GM04504 (cell line): ENCODE results near the gene KIF17.
A peak's percentile ranks its signal among the peaks of the same experiment; 100 is the strongest.

Experiments
- DNase-seq: peaks from one replicate; pipeline ENCODE4 v3.0.0-alpha.2; 2012; ENCODE audit warnings: low read depth

Gene KIF17

GRCh38 chr1:20717452-20718342 is at the start of gene KIF17:
Gene KIF17 (minus strand): TSS chr1:20718007. CDS start chr1:20717706, 301 bp downstream.
- DNase-seq: peak; percentile 50

DNA sequence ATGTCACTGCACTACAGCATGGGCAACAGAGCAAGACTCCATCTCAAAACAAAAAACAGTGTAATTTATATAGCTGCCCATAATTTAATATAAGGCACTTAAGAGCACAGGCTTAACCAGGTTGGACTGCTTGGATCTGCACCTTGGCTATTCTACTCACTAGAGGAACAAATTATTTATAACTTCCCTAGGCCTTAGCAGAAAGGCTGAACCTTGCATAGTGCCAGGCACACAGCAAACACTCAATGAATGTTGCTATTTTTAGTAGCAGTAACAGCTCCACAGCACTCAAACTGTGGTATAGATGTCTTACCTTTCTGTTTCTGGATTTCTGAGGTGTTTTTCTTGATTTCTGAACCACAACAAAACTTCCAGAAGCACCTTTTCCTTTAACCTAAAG is 49.5 kb upstream of the KIF17 start:
- no peak for DNase-seq

DNA sequence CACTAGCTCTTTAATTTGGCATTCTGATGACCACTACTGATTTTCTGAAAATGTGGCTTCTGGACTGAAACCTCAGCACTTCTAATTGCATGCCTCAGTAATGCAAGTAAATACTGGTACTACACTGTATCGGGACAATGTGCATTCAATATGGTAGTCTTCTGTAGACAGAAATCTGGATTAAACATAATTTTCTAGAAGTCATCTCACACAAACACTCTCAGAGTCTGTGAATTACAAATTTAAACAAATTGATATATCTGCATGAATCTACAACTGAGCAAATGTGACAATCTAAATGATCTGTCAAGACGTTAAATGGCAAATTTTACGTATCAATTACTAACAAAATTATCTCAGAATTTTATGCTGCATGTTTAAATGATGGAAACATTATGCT is 45.6 kb upstream of the KIF17 start:
- no peak for DNase-seq

GRCh38 chr1:20760322-20760721 is 42.5 kb upstream of the KIF17 start:
- no peak for DNase-seq

DNA sequence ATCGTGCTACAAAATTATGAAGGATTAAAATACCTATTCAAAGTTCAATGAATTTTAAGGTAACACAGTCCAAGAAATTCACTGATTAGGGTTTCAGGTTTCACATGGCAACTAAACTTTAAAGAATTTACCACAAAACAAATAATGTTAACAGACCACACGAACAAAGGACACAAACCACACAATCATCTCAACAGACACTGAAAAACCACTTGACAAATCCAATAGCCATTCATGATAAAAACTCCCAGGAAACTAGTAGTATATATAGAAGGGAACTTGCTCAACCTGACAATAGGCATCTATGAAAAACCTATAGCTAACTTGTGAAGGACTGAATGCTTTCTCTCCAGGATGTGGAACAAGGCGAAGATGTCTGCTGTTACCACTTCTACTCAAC is 35.8 kb upstream of the KIF17 start:
- DNase-seq: no peak

GRCh38 chr1:20751462-20751990 is 33.7 kb upstream of the KIF17 start:
- DNase-seq: no peak

GRCh38 chr1:20742671-20743070 is 24.9 kb upstream of the KIF17 start:
- no peak for DNase-seq

DNA sequence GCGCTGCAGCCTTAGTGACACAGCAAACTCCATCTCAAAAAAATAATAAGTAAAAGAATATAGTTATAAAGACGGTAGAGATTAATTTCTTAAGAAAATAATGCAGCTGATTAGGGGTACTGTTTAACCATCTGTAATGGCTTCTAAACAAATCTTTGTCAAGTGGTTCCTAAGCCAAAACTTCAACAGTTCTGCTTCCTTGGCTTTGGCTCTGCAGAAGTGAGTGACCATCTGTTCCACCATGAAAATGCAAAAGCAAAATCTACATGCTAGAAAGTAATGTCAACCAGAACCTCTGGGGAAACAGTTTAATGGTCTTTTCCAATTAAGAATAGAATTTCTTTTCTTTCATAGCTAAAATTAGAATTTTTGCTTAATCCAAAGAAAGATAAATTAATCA is 23.0 kb upstream of the KIF17 start:
- no peak for DNase-seq

DNA sequence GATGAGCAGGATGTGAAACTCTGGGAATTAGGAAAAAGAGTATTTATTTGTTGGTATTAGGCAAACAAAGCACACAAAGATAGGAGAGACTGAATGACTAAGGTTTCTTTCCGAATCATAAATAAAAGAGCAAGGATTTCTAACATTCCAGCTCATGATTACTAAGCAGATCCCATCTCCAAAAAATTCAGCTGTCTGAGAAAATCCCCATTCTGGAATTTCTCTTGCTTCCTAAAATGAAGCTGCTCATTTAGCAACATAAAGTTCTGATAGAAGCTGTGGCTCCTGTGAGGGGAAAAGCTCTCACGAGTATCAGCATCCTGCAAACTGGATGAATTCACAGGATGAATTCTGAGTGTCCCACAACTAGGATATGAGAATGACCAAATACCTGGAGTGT is 21.4 kb upstream of the KIF17 start:
- DNase-seq: peak; percentile 51

- no peak for DNase-seq
Measured at GRCh38 chr1:20735581-20736111, 17.8 kb upstream of the KIF17 start.

GRCh38 chr1:20733360-20733975 is 15.7 kb upstream of the KIF17 start:
- no peak for DNase-seq

DNA sequence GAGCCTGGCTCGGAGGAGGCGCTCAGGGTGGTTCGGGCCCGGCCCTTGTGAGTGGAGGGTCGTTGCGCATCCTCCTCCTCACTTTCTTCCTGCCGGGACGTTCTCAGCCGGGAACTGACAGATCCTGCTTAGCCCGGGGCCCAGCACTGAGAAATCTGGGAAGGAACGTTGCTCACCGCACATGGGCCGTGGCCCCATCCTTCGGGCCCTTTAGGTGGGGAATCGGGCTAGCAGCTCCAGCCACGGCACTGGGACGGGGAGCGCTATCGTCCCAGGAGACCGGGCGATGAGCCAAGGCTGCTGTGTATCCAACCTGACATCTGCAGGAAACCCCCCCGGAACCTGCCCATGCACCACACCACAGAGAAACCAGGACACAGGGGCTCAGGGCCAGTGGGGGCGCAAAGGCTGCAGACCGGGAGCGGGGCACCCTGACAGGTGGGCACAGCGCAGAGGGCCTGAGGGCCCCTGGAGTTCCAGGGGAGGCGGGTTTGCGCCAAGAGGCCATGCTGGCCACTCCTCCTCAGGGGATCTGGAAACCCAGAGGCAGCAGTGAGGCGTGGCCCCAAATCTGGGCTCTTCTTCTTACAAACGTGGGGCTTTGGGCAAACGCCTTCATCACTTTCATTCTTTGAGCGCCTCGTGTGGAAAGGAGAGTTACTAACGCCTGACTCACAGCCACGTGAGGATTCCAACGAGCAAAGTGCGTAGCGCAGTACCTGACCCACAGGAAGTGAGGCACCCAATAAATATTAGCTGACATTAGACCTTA is 15.0 kb upstream of the KIF17 start, which contains the start of gene SH2D5:
SH2D5 (minus strand) TSS at position 116 of the 772 bp plus-strand sequence. CDS start 4,659 bp downstream, outside the sequence.
- peak; percentile 93 for DNase-seq

DNA sequence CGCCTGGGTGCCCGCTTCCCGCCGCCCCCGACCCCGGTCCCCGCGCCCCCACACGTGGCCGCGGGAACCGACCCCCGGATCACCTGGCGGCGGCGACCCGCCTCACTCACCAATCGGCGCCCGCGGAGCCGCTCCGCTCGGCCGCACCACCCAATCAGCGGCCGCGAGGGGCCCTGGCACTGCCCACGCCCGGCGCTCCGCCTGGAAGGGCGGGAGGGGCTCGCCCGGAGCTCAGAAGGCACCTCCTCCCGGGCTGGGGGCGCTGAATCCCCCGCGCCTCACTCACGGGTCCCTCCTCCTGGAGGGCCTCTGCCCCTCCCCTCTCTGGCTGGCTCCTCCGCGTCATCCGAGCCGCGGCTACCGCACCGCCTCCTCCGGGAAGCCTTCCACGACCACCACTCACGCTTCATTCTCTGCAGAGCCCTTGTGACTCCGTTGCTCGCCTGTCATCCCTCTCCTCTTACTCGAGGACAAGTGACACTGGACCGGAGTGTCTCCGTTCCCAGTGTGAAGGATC is 14.3 kb upstream of the KIF17 start:
- DNase-seq: peak; percentile 35

GRCh38 chr1:20731057-20731991 is 13.5 kb upstream of the KIF17 start:
- no peak for DNase-seq

- no peak for DNase-seq
Measured at GRCh38 chr1:20730690-20731056, 12.9 kb upstream of the KIF17 start.

DNA sequence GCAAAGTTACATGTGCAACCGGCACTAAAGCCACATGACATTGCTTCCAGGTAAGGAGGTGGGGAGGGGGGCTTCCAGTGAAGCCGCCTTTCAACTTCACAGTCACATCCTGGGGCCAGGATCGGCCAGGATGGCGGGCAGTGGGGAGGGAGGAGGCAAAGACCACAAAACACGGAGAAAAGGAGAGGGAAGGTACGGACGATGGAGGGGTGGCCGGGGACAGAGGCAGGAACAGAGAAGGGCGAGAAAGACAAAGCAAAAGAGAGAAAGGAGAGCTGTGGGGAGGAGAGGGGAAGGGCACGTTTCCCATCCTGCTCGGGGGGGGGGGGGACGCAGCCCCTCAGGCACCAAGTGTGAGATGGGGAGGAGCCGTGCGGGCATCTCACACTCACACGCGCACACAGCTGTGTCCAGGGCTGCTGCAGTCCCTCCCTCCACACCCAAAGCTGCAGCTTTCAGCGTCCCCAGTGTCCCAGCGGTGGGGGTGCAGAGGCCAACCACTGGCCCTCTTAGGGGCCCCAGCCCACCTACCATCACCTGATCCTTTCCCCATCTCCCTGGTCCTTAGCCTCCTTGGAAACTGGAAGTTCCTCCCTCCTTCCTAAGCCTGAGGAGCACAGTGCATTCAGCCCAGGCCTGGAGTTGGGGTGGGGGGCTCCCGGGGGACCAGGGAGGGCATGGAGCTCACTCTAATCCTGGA is 12.3 kb upstream of the KIF17 start:
- DNase-seq: no peak

DNA sequence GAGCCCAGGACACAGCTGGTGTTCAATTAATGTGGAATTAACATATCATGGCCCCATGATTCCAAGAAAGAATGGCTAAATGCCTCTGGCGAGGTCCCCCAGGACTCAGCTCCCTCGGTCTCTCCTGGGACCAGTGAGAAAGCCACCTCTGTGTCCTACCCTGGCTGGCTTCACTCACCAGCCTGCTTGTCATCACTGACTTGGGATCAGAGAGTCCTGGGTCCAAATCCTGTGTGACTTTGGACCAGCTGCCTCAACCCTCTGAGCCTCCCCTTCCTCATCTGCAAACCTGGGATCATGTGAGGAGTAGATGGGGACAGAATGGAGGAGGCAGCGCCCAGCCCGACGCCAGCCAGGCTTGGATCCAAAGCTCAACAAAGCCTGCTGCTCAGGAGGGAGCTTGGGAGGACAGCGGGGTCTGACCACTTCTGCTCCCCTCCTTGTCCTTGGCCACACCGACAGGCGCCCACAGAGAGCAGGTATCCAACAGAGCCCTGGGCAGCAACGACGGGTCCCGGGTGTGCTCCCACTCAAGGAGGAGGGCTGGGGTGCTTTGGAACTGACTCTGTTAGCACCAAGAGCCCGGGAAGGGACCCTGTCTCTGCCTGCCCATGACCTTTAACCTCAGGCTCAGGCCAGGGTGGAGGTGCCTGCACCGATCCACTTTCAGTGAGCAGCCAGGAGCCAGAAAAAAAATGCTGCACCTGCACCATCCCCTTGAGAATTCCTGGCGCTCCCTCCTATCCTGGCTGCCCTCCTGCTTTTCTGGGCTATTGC is 11.5 kb upstream of the KIF17 start:
- DNase-seq: no peak

DNA sequence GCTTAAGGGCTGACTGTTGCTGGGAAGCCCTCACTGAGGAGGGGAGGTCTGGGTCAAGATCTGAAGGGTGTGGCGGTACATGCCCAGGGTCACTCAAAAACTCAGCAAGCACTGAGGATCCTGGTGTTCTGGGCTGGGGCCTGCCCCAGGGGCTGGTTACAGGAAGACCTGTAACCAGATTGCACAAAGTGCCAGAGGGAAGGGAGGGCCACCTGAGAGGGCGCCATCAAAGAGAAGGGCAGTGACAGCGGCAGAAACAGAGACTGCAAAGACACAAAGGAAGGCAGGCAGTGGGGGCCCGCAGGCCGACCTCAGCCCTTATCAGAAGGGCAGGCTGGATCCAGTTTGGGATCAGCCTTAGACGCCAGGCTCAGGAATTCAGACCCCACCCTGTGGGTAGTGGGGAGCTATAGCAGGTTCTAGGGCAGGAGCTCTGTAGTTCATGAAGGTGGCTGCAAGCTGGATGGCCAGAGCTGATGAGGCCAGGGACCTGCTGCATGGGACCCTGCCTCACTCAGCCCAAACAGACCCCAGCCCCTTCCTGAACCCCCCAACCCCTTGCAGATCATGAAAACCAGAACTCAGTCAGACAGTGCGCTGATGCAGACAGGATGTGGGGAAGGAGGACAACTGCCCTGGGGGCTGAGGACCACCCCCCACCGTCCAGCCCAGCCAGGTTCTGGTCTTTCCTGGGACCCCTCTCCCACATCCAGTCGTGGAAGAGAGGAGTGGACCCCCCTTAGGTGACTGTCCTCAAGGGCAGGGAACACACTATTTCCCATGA is 10.8 kb upstream of the KIF17 start:
- no peak for DNase-seq
